RWPE2 (cell line): ENCODE measurements around the gene NAALADL2.

Experiments
- ATAC-seq: fragments of 200-7000 bp; cut with Tn5 transposase; 3 replicates; pipeline ENCODE4 v1.9.1; 2021; ENCODE audit warnings: low read depth
- DNase-seq: peaks from one replicate; pipeline ENCODE4 v3.0.0-alpha.2; 2020; ENCODE audit warnings: low spot score
- H3K27ac ChIP-seq: fragments of 450-650 bp; 2 replicates; pipeline ENCODE4 v1.5.1; 2017; ENCODE audit warnings: mild to moderate bottlenecking; ENCODE audit not compliant: poor library complexity, severe bottlenecking
- H3K27me3 ChIP-seq: fragments of 250-450 bp; sonication (Bioruptor Pico); 2 replicates; pipeline ENCODE4 v1.5.1; 2021; ENCODE audit warnings: mild to moderate bottlenecking, moderate library complexity; ENCODE audit not compliant: insufficient read depth, poor library complexity, severe bottlenecking
- H3K36me3 ChIP-seq: fragments of 250-450 bp; sonication (Bioruptor Pico); 2 replicates; pipeline ENCODE4 v1.5.1; 2020; ENCODE audit warnings: low read depth, mild to moderate bottlenecking, moderate library complexity
- H3K4me1 ChIP-seq: fragments of 250-450 bp; sonication (Bioruptor Pico); 2 replicates; pipeline ENCODE4 v1.5.1; 2021; ENCODE audit warnings: mild to moderate bottlenecking, moderate library complexity; ENCODE audit not compliant: insufficient read depth, poor library complexity, severe bottlenecking
- H3K4me3 ChIP-seq: fragments of 250-450 bp; sonication (Bioruptor Pico); 2 replicates; pipeline ENCODE4 v1.5.1; 2021; ENCODE audit warnings: mild to moderate bottlenecking, moderate library complexity; ENCODE audit not compliant: severe bottlenecking
- H3K9me3 ChIP-seq: fragments of 250-450 bp; sonication (Bioruptor Pico); 2 replicates; pipeline ENCODE4 v1.5.1; 2021; ENCODE audit warnings: mild to moderate bottlenecking, moderate library complexity; ENCODE audit not compliant: severe bottlenecking
- CTCF ChIP-seq: fragments of 450-650 bp; IDR thresholded peaks from one replicate; pipeline ENCODE4 v1.5.1; 2017; ENCODE audit warnings: mild to moderate bottlenecking, moderate library complexity; ENCODE audit not compliant: poor library complexity, severe bottlenecking

NAALADL2 gene

GRCh38 chr3:175502155-175502554 lies 643.0 kb downstream of the NAALADL2 start:
- ATAC-seq (no peak), DNase-seq (no peak)
- Histone ChIP-seq H3K4me3 (no peak overlapping the region), H3K36me3 (no peaks in the 10 kb centered on the region), H3K27ac (no peak overlapping the region), H3K4me1 (no peaks in the 10 kb centered on the region), H3K9me3 (no peaks in the 10 kb centered on the region), H3K27me3 (no peaks in the 10 kb centered on the region)
- TF ChIP-seq CTCF, result no peak

GRCh38 chr3:175511219-175511785 lies 652.2 kb downstream of the NAALADL2 start:
- no peak for TF ChIP-seq CTCF
- Histone ChIP-seq H3K36me3 (no peaks in the 10 kb centered on the region), H3K27me3 (no peaks in the 10 kb centered on the region), H3K9me3 (no peaks in the 10 kb centered on the region), H3K4me3 (no peak overlapping the region), H3K4me1 (no peaks in the 10 kb centered on the region), H3K27ac (no peak overlapping the region)
- DNase-seq (no peak), ATAC-seq (no peak)

GRCh38 chr3:175512700-175513099 lies 653.6 kb downstream of the NAALADL2 start:
- no peaks in the 10 kb centered on the region for H3K9me3 ChIP-seq
- no peaks in the 10 kb centered on the region for H3K4me1 ChIP-seq
- H3K27ac ChIP-seq, result no peak overlapping the region
- DNase-seq (no peak), ATAC-seq (no peak)
- H3K36me3 ChIP-seq, result no peaks in the 10 kb centered on the region
- no peak overlapping the region for H3K4me3 ChIP-seq
- no peaks in the 10 kb centered on the region for H3K27me3 ChIP-seq
- no peak for TF ChIP-seq CTCF

- H3K4me3 ChIP-seq, result no peak overlapping the region
- H3K27ac ChIP-seq, result no peak overlapping the region
- TF ChIP-seq CTCF, result no peak
- H3K4me1 ChIP-seq, result no peaks in the 10 kb centered on the region
- H3K36me3 ChIP-seq, result no peaks in the 10 kb centered on the region
- DNase-seq, result no peak
- no peak for ATAC-seq
- no peaks in the 10 kb centered on the region for H3K9me3 ChIP-seq
- H3K27me3 ChIP-seq, result no peaks in the 10 kb centered on the region
Measured at GRCh38 chr3:175518459-175518858, 659.3 kb downstream of the NAALADL2 start.

- Histone ChIP-seq H3K36me3 (no peaks in the 10 kb centered on the region), H3K27me3 (no peaks in the 10 kb centered on the region), H3K4me1 (no peaks in the 10 kb centered on the region), H3K4me3 (no peak overlapping the region), H3K9me3 (no peaks in the 10 kb centered on the region), H3K27ac (no peak overlapping the region)
- no peak for TF ChIP-seq CTCF
- DNase-seq (no peak), ATAC-seq (no peak)
Measured at GRCh38 chr3:175521406-175521805, 662.3 kb downstream of the NAALADL2 start.
